HPDE6-E6E7 (cell line): ENCODE results near the gene ACOT13.
"Not testable (repeated sequence)": the region's sequence is repeated elsewhere in the genome, so short reads cannot be mapped to it uniquely, and the experiment has no call there.

ENCODE experiments used
- DNase-seq: peaks from one replicate; pipeline ENCODE4 v3.0.0; 2011; ENCODE audit warnings: missing footprints; ENCODE audit errors: extremely low spot score

Gene ACOT13

GRCh38 chr6:24730653-24731052, 63.8 kb downstream of the ACOT13 start:
- not testable (repeated sequence) for DNase-seq

GRCh38 chr6:24731456-24732134, 64.7 kb downstream of the ACOT13 start:
- not testable (repeated sequence) for DNase-seq

GRCh38 chr6:24734166-24734565, 67.3 kb downstream of the ACOT13 start:
- no peak for DNase-seq

- not testable (repeated sequence) for DNase-seq
Measured at GRCh38 chr6:24734710-24735109, 67.8 kb downstream of the ACOT13 start.

GRCh38 chr6:24738741-24739140, 71.9 kb downstream of the ACOT13 start:
- DNase-seq, result no peak

- no peak for DNase-seq
Measured at GRCh38 chr6:24740861-24741260, 74.0 kb downstream of the ACOT13 start.

- DNase-seq, result no peak
Measured at GRCh38 chr6:24742216-24742738, 75.4 kb downstream of the ACOT13 start.

GRCh38 chr6:24743265-24743943, 76.5 kb downstream of the ACOT13 start:
- peak; percentile 96 for DNase-seq

- DNase-seq, result no peak
Measured at GRCh38 chr6:24743944-24744335, 77.1 kb downstream of the ACOT13 start.

GRCh38 chr6:24744911-24745310, 78.0 kb downstream of the ACOT13 start:
- no peak for DNase-seq

- no peak for DNase-seq
Measured at GRCh38 chr6:24749297-24749696, 82.4 kb downstream of the ACOT13 start.

- not testable (repeated sequence) for DNase-seq
Measured at GRCh38 chr6:24750878-24751277, 84.0 kb downstream of the ACOT13 start.

GRCh38 chr6:24752503-24752902, 85.6 kb downstream of the ACOT13 start:
- DNase-seq, result no peak

- no peak for DNase-seq
Measured at GRCh38 chr6:24752917-24753492, 86.1 kb downstream of the ACOT13 start.

- no peak for DNase-seq
Measured at GRCh38 chr6:24753545-24753944, 86.7 kb downstream of the ACOT13 start.

- DNase-seq, result not testable (repeated sequence)
Measured at GRCh38 chr6:24754378-24754777, 87.5 kb downstream of the ACOT13 start.
